ENCODE measurements around the gene KCNQ5.

KCNQ5 gene

DNA sequence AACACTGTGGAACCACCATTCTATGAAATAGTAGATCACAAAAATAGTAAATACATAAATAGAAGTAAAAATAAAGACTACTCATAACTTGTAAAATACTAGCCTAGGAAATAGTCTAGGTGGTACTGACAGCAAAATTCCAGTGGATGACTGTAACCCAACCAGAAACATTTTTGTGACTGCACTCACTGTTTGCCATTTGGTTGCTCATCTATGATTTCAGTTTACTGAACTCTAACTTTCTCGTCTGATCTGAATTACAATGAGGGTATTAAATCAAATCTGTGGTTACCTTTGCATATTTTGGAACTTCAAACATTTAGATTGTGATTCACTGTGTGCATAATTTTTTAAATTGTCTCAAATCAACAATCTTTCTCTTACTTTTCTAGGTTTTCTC lies 452.3 kb downstream of the KCNQ5 start:
- DNase-seq = no peak
- Mint-ChIP-seq H3K4me3 (no peak overlapping the region), H3K36me3 (no peaks in the 10 kb centered on the region), H3K27me3 (no peaks in the 10 kb centered on the region), H3K9me3 (no peaks in the 10 kb centered on the region), H3K27ac (no peak overlapping the region), H3K4me1 (no peaks in the 10 kb centered on the region)
- CTCF ChIA-PET = no interaction called here

DNA sequence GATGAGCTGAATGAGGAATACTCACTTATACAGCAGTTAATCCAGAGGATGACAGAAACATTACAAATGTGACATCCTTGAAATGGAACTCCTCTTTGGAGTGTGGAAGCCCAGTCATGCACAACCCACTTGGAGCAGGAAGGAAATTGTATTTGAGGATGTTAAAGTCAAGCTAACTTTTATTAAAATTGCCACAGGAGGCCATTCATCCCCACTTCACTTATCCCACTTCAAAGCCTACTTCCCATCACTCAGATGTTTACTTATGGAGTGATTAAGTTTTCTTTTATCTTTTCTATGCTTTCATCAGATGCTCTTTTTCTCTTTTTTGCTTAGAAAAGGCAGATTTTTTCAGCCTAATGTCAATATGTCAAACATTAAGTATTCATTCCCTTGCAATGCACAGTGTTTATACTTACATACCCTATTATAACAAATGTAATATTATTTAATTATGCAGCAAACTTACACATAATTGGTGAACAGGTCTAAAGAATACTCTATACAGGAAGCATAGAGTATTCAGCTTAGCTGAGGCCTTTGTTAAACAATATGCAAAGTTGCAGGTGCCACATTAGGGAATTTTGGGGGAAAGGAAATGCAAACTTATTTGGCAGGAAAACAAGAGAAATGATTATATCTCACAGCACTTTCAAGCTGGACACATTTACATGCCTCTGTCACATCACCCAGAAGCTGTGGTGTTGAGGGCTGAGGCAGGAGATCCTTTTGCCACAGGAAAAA lies 454.5 kb downstream of the KCNQ5 start:
- no peak for DNase-seq
- no peak overlapping the region for H3K27ac Mint-ChIP-seq
- H3K9me3 Mint-ChIP-seq = no peaks in the 10 kb centered on the region
- CTCF ChIA-PET = interaction anchor here (0.8 kb wide), 1 partner anchor 589 kb away, joined by 3 read pairs; no protein-coding TSS in a partner anchor
- H3K4me3 Mint-ChIP-seq = no peak overlapping the region
- H3K4me1 Mint-ChIP-seq = no peaks in the 10 kb centered on the region
- no peaks in the 10 kb centered on the region for H3K27me3 Mint-ChIP-seq
- no peaks in the 10 kb centered on the region for H3K36me3 Mint-ChIP-seq

DNA sequence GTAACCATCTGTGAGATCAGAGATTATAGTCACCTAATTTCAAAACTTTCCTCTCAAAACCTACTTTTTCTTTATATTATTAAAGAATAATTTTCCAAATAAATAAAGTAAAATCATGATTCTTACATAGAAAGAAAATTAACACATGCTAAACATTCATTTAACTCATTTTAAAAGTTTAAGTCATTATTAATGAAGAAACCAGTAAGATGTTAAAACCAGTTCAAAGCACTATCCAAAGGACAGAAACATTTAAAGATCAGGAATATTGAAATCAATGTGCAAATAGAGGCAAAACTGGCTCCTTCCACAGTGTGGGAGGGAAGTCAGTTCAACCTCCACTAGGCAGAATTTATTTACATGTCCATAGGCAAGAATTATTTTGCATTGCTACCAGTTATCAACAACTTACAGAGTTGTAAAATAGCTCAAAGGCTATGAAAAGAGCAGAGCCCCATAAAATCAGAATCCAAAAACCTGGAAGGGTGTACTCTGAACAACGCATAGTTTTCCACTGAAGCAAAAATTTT lies 456.5 kb downstream of the KCNQ5 start:
- no peaks in the 10 kb centered on the region for H3K9me3 Mint-ChIP-seq
- H3K4me1 Mint-ChIP-seq = no peaks in the 10 kb centered on the region
- no peaks in the 10 kb centered on the region for H3K27me3 Mint-ChIP-seq
- no peak overlapping the region for H3K4me3 Mint-ChIP-seq
- H3K27ac Mint-ChIP-seq = no peak overlapping the region
- H3K36me3 Mint-ChIP-seq = no peaks in the 10 kb centered on the region
- CTCF ChIA-PET = no interaction called here
- no peak for DNase-seq

DNA sequence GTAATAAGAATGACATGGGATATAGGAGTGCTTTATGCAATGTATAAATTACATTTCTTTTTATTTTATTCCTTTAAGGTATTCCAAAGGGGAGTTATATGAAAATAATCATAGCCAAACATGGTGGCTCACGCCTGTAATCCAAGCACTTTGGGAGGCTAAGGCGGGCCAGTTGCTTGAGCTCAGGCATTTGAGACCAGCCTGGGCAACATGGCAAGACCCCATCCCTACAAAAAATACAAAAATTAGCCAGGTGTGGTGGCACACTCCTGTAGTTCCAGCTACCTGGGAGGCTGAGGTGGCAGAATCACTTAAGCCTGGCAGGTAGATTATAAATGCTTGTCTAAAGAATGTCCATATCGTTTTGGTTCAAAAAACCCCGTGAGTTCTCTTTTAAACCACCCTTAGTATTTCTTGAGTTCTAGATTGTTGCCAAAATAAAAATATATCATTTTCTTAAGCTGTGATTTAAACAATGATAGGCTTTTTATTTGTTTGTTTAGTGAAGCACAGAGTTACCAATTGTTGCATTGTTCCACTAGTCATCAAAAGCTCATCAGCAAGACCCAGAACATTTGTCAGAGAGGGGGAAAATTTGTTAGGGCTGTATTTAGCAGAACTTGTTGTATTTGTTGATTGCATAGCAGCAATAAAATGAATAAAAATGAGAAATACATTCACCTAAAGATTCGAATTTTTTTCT lies 457.2 kb downstream of the KCNQ5 start:
- no peaks in the 10 kb centered on the region for H3K4me1 Mint-ChIP-seq
- CTCF ChIA-PET = no interaction called here
- no peaks in the 10 kb centered on the region for H3K36me3 Mint-ChIP-seq
- DNase-seq = no peak
- H3K27me3 Mint-ChIP-seq = no peaks in the 10 kb centered on the region
- H3K27ac Mint-ChIP-seq = no peak overlapping the region
- H3K4me3 Mint-ChIP-seq = no peak overlapping the region
- H3K9me3 Mint-ChIP-seq = no peaks in the 10 kb centered on the region

DNA sequence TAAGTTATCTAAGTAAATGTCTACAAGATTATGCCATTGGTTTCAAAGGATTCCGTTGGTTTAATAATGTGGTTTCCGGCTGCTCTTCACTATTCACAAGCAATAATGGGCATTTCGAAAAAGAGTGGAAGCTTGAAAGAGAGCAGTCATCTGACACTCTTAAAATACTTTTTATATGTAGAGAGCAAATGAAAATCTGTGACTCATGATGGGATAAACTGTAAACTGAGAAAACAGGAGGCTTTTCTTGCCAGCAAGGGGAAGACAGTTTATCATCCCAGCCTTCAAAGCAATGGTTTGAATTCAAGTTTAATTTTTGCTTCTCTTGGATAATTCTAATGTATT lies 457.7 kb downstream of the KCNQ5 start:
- H3K36me3 Mint-ChIP-seq = no peaks in the 10 kb centered on the region
- no peak overlapping the region for H3K27ac Mint-ChIP-seq
- no peaks in the 10 kb centered on the region for H3K4me1 Mint-ChIP-seq
- CTCF ChIA-PET = no interaction called here
- no peak for DNase-seq
- H3K9me3 Mint-ChIP-seq = no peaks in the 10 kb centered on the region
- no peaks in the 10 kb centered on the region for H3K27me3 Mint-ChIP-seq
- no peak overlapping the region for H3K4me3 Mint-ChIP-seq

DNA sequence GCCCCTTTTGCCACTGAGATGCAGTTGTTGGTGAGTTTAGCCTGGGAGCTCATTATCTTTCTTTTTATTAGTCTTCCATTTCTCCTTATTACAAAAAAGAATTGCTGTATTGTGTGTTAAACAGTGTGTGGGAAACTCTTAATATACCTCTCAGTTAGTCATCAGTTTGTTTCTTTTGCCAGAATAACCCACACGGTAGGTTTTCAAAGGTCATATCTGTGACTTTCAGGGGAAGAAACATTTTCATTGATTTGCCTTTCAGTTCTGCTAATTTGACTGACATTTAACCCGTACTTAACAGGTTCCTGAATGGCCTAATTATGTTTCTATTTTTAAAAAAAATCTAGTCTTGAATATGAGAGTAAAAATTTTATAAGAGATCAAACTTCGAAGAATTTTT lies 458.1 kb downstream of the KCNQ5 start:
- DNase-seq = no peak
- Mint-ChIP-seq H3K4me1 (no peaks in the 10 kb centered on the region), H3K9me3 (no peaks in the 10 kb centered on the region), H3K27me3 (no peaks in the 10 kb centered on the region), H3K36me3 (no peaks in the 10 kb centered on the region), H3K27ac (no peak overlapping the region), H3K4me3 (no peak overlapping the region)
- CTCF ChIA-PET = no interaction called here

DNA sequence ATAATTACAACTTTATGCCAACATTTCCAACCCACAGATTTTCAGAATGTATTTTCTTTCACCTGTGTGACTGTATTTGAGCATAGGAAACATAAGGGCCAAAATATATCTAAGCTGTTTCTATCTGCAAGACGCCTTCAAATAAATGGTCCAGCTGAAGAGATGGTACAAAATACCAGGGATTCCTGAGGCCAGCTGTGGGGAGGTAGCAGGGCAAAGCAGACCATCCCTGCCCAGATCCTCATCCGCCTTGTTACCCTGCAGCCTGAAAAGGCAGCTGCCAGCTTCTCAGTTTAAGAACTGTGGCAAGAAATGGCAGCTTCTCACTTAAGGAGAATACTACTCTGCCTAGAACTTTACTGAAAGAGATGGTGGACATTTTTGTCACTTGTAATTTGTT lies 460.1 kb downstream of the KCNQ5 start:
- Mint-ChIP-seq H3K9me3 (no peaks in the 10 kb centered on the region), H3K27ac (no peak overlapping the region), H3K36me3 (no peaks in the 10 kb centered on the region), H3K4me3 (no peak overlapping the region), H3K27me3 (no peaks in the 10 kb centered on the region), H3K4me1 (no peaks in the 10 kb centered on the region)
- DNase-seq = no peak
- CTCF ChIA-PET = no interaction called here

DNA sequence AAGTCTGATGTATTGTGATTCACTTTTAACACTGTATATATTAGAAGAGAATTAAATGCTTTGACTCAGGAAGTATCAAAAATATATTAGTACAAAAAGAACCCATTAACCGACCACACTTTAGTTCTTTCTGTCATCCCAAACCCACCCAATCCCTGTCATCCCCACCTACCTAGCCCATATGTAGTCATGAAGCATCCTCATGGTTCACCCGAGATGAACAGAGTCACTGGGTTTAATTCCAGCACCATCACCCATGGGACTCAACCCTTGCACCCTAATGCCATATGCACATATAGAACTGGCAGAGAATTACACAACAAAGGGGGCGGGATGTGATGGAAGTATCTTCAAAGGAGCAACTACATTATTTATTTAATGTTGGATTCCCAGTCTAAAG lies 462.0 kb downstream of the KCNQ5 start:
- no peak for DNase-seq
- CTCF ChIA-PET = no interaction called here
- H3K4me3 Mint-ChIP-seq = no peak overlapping the region
- no peaks in the 10 kb centered on the region for H3K4me1 Mint-ChIP-seq
- no peak overlapping the region for H3K27ac Mint-ChIP-seq
- H3K27me3 Mint-ChIP-seq = no peaks in the 10 kb centered on the region
- H3K36me3 Mint-ChIP-seq = peaks cover 2% of the 10 kb centered on the region
- no peaks in the 10 kb centered on the region for H3K9me3 Mint-ChIP-seq

DNA sequence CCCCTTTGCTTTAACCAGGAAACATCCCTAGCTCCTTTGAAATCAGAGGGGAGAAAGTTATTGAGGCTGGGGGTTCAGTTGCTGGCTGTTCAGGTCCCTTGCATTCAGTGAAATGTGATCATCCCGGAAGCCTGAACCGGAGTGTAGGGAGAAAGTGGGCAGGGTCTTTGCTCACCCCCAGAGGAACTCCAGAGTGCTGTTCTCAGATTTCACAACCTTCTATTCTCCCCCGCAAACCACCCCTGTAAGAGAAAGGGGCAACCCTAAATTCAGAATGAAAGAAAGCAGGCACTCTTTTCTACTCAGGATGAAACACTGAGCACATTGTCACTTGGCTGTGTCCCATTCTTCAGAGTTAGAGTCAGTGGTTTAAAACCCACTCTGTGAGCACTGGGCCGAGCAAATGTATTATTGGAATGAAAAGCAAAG lies 463.6 kb downstream of the KCNQ5 start:
- peaks cover 2% of the 10 kb centered on the region for H3K36me3 Mint-ChIP-seq
- no peaks in the 10 kb centered on the region for H3K27me3 Mint-ChIP-seq
- no peak overlapping the region for H3K27ac Mint-ChIP-seq
- H3K9me3 Mint-ChIP-seq = no peaks in the 10 kb centered on the region
- H3K4me3 Mint-ChIP-seq = no peak overlapping the region
- no peak for DNase-seq
- CTCF ChIA-PET = no interaction called here
- H3K4me1 Mint-ChIP-seq = no peaks in the 10 kb centered on the region

DNA sequence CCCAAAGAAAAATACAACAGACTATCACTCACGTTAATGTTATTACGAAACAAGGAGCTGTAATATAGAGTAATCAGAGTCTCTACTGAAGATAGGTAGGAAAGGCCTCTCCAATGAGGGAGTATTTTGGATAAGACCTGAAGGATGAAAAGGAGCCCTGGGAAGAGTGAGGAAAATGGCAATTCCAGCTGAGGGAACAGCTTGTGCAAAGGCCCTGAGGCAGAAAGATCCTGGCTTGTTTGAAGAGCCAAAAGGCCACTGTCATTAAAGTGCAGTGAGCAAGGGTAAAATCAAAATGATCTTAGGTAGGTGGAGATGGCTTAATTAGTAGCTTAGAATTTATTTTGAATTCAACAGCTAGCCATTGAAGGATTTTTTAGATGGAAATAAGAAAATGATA lies 464.9 kb downstream of the KCNQ5 start:
- H3K4me1 Mint-ChIP-seq = no peaks in the 10 kb centered on the region
- peaks cover 2% of the 10 kb centered on the region for H3K36me3 Mint-ChIP-seq
- H3K27me3 Mint-ChIP-seq = no peaks in the 10 kb centered on the region
- H3K9me3 Mint-ChIP-seq = no peaks in the 10 kb centered on the region
- CTCF ChIA-PET = no interaction called here
- H3K4me3 Mint-ChIP-seq = no peak overlapping the region
- H3K27ac Mint-ChIP-seq = no peak overlapping the region
- no peak for DNase-seq

DNA sequence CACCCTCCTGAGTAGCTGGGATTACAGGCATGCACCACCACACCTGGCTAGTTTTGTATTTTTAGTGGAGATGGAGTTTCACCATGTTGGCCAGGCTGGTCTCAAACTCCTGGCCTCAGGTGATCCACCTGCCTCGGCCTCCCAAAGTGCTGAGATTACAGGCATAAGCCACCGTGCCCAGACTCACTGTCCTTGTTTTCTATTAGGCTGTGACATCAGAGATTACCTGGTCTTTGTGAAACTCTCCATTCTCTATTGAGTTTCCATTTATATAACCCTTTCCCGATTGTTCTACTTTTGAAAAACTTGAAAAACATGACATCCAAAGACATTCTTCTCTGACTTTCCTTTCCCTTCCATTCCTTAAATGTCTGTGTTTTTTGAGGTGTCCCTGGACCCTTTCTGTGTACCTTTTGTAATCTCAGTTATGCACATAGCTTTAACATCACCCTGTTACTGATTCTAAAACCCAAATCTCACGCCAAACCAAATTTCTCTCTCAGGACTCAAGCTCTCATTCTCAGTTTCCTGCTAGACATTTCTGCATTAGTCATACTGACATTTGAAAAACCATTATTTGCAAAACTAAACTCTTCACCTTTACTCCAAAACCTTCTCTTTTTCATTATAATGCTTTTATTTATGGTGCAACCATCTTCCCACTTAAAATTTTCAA lies 466.4 kb downstream of the KCNQ5 start:
- H3K36me3 Mint-ChIP-seq = peaks cover 2% of the 10 kb centered on the region
- no peaks in the 10 kb centered on the region for H3K4me1 Mint-ChIP-seq
- CTCF ChIA-PET = no interaction called here
- no peaks in the 10 kb centered on the region for H3K27me3 Mint-ChIP-seq
- H3K9me3 Mint-ChIP-seq = peaks cover under 1% of the 10 kb centered on the region
- no peak overlapping the region for H3K4me3 Mint-ChIP-seq
- no peak for DNase-seq
- H3K27ac Mint-ChIP-seq = no peak overlapping the region

DNA sequence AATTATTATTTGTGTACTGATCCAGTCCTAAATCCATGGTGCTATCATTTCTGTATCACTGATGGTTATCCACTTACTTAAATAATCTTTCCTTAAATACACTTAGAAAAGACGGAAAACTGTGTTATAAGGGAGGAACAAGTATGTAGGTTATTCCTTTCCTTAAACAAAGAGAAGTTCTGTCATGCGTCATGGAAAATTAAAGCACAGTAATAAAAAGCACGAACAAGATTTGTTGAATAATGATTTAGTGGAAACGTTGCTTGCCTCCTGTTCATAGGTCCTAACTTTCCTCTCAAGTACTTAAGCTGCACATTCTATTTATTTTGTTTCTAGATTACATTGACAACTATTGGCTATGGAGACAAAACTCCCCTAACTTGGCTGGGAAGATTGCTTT lies 483.1 kb downstream of the KCNQ5 start:
- H3K27me3 Mint-ChIP-seq = no peaks in the 10 kb centered on the region
- H3K4me1 Mint-ChIP-seq = no peaks in the 10 kb centered on the region
- DNase-seq = no peak
- no peak overlapping the region for H3K4me3 Mint-ChIP-seq
- H3K9me3 Mint-ChIP-seq = no peaks in the 10 kb centered on the region
- CTCF ChIA-PET = no interaction called here
- H3K36me3 Mint-ChIP-seq = no peaks in the 10 kb centered on the region
- H3K27ac Mint-ChIP-seq = no peak overlapping the region

DNA sequence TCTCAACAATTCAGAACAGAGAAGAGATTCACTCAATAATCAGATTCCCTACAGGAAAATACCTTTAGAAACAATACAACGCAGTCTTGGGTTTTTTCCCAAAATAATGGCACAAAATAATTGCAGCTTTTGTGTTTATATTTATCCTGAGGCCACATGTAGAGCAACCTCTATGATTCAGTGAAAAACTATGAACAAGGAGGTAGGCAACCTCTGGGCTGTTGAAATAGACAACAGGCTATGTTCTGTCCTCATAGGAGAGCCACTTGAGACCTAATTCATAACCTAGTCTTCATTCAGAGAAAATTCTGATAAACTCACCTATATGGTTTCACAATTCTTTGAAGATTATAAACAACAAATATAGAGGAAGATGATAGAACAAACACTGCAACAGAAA lies 485.2 kb downstream of the KCNQ5 start:
- Mint-ChIP-seq H3K36me3 (no peaks in the 10 kb centered on the region), H3K27ac (no peak overlapping the region), H3K4me1 (no peaks in the 10 kb centered on the region), H3K4me3 (no peak overlapping the region), H3K27me3 (no peaks in the 10 kb centered on the region), H3K9me3 (no peaks in the 10 kb centered on the region)
- CTCF ChIA-PET = no interaction called here
- DNase-seq = no peak

DNA sequence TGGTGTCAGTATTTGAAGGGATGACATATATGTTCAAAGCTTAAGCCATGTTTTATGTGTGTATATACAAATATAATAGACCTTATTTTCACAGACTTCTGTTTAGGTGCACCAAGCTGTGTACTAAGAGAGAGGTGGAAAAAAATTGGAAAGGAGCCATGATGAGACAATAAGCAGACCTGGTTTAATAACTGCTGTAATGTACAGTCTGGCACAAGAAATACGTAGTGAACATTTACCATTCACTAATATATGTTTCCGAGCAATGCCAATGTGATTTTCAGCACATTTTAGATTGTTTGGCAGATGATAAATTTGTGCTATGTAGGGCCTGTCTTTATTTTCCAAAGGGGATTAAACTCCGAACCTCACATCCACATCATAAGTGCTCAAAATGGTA lies 487.1 kb downstream of the KCNQ5 start:
- CTCF ChIA-PET = interaction anchor here (1.5 kb wide), 1 partner anchor 493 kb away, joined by 4 read pairs; no protein-coding TSS in a partner anchor
- Mint-ChIP-seq H3K27ac (no peak overlapping the region), H3K9me3 (no peaks in the 10 kb centered on the region), H3K27me3 (no peaks in the 10 kb centered on the region), H3K4me3 (no peak overlapping the region), H3K36me3 (no peaks in the 10 kb centered on the region), H3K4me1 (no peaks in the 10 kb centered on the region)
- no peak for DNase-seq

DNA sequence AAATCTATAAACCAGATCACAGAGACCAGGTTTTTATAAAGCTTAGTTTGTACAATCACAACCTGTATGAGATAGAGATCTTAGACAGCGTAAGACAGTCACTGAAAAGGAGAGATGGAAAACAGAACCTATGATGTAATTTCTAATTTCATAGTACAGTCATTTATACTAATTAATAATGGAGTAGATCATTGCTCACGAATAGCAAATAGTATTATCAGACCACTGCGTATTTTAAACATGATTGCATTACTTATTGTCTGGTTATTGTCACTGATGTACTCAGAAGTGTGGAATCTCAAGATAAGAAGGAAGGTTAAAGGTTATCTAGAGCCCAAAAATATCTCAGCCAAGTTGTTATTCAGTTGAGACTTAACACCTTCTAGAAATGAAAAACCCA lies 487.8 kb downstream of the KCNQ5 start:
- H3K4me1 Mint-ChIP-seq = no peaks in the 10 kb centered on the region
- no peak overlapping the region for H3K27ac Mint-ChIP-seq
- CTCF ChIA-PET = interaction anchor here (1.5 kb wide), 1 partner anchor 493 kb away, joined by 4 read pairs; no protein-coding TSS in a partner anchor

More for the DNA sequence above, 487.8 kb downstream of the KCNQ5 start:
- no peak for DNase-seq
- no peaks in the 10 kb centered on the region for H3K9me3 Mint-ChIP-seq
- H3K36me3 Mint-ChIP-seq = no peaks in the 10 kb centered on the region
- H3K27me3 Mint-ChIP-seq = no peaks in the 10 kb centered on the region
- no peak overlapping the region for H3K4me3 Mint-ChIP-seq
